Embryonic facial prominence (tissue), 1 donor: ENCODE results near the gene TMEM247.

Source experiments
- DNase-seq: peaks from one replicate; pipeline ENCODE4 v3.0.0-alpha.2; 2016; ENCODE audit errors: extremely low spot score

The TMEM247 gene

GRCh38 chr2:46489423-46490174 lies 10.2 kb downstream of the TMEM247 start:
- no peak for DNase-seq

DNA sequence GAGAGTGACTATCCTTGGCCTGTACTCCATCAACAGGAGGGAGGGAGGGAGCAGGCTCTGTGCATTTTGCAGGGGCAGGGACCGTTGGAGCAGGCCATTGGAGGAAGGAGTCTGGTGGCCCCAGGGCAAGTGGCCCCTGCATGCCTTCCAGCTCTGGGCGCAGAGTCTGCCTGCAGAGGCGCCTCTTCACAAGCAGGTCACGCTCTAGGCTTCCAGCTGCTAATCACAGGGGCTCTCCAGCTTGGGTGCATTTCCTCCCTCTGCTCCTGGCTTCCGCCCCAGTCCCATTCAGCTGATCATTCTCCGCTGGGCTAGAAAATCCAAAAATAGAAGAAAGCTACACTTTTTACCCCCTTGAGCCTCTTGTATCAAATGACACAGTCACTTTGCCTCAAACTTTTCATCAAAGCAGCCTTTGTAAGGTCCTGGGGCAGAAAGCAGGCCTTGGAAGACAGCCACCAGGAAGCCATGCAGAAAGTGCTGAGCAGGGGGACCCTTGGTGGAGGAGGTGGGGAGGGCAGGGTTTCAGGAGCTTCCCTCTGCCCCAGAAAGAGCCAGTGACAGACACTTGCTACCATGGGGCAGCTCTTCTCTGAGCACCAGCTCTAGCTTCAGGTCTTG lies 11.3 kb downstream of the TMEM247 start:
- DNase-seq, result no peak

- DNase-seq, result no peak
Measured at GRCh38 chr2:46492301-46492700, 12.9 kb downstream of the TMEM247 start.

- no peak for DNase-seq
Measured at GRCh38 chr2:46493241-46493970, 14.0 kb downstream of the TMEM247 start.

DNA sequence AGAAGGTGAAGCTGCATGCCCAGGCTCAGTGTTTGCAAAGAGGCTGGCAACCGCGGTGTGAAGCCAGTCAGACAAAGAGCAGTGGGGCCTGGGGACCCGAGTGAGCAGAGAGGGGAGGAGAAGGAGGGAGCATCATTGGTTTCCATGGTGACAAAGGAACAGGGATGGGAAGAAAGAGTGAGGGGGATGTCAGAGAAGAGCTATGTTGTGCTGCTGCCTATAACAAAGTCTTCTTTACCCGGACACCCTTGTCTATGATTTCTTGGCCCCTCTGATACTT lies 14.5 kb downstream of the TMEM247 start:
- no peak for DNase-seq

DNA sequence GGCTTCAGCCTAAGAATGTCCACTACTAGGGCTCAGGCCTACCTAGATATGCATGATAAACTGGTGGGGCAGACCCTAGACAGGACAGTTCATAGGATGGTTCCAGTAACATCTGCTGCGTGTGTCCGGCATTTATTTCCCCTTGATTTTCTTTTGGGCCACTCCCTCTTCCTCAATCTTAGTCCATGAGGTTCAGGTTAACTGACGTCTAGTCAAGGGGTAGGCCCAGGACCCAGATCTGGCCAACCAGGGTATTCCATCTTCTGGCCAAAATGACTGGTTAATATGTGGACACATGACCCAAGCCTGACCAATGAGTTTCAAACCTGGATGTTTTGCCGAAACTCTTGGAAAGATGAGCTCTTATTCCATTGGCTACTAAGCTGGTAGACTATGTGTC lies 15.2 kb downstream of the TMEM247 start:
- no peak for DNase-seq

- DNase-seq, result no peak
Measured at GRCh38 chr2:46495231-46496030, 16.1 kb downstream of the TMEM247 start.

DNA sequence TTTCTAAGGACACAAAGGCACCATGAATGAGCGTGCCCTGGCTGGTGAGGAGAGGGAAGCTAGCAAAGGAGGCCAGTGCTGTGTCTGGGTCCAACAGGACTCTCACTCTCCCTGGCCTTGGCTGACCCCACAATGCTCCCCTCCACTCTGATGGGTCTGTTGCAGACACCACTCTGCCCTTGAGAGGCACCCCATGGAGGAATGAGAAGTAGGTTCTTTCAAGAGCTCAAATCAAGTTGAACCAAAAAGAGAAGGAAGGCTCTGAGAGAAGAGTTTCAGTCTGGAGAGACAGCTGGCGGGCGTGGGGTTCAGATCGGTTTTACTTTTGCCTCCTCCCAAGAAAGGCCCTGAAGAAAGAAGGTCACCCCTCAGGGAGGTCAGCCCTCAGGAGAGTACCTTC lies 18.4 kb downstream of the TMEM247 start:
- DNase-seq, result no peak

- no peak for DNase-seq
Measured at GRCh38 chr2:46498681-46499080, 19.3 kb downstream of the TMEM247 start.

- no peak for DNase-seq
Measured at GRCh38 chr2:46499392-46499785, 20.0 kb downstream of the TMEM247 start.

DNA sequence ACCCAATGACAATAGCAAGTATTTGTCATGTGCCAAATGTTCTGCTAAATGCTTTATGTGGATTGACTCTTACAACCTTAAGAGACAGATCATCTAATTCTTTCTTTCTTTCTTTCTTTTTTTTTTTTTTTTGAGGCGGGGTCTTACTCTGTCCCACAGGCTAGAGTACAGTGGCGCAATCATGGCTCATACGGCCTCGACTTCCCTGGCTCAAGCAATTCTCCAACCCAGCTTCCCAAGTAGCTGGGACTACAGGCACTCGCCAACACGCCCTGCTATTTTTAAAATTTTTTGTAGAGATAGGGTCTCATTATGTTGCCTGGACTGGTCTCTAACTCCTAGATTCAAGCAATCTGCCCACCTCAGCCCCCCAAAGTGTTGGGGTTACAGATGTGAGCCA lies 21.4 kb downstream of the TMEM247 start:
- no peak for DNase-seq

GRCh38 chr2:46502291-46502885 lies 23.0 kb downstream of the TMEM247 start:
- DNase-seq, result no peak

DNA sequence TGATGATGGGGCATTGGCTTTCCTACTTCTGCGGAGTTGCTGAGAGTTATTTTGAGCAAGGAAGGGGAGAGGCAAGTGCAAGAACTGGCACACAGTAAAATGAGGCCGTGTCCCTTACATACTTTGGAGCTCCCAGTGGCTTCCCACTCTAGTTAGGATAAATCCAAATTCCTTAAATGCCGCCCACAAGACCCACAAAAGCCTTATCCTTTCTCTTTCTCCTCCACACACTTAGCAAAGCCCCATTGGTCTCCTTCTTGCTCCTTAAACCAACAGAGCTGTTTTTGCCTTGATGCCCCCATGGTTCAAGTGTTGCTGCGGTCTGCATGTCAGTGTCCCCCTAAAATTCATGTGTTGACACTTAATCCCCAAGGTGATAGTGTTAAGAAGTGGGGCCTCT lies 24.3 kb downstream of the TMEM247 start:
- DNase-seq, result no peak

GRCh38 chr2:46504221-46504620 lies 24.9 kb downstream of the TMEM247 start:
- no peak for DNase-seq

DNA sequence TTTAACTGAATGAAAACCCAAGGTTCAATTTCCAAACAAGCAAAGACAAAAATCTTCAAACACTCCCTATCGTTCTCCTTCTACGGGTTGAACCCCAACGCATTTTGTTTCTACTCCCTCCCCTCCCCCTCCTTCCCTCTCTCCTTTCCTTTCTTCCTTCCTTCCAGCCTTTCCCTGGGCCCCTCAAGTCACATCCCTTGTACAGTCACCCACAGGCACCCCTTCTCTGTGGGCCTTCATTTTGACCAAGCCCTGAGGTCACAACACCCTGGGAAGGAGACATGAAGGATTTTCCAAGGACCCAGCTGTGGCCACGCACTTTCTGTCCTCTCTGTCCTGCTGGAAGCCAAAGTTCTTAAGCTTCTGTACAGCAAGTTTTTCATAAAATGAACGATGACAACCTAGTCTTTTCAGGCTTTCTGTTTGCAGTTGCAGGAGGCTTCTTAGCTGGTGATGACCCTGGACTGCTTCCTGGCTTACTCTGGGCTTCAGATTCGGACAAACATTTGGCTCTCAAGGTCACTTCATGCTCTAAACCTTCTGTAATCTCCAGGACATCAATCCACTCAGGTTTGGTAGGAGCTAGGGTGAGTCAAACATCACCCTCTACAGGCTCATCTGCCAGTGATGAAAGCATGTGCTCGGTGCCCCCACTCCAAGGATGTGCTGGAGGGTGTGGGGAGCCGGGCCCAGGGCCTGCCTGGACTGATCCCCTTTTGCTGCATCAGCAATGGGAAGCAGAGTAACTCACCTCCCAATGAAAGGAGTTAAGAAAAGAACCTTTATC lies 25.5 kb downstream of the TMEM247 start:
- no peak for DNase-seq

DNA sequence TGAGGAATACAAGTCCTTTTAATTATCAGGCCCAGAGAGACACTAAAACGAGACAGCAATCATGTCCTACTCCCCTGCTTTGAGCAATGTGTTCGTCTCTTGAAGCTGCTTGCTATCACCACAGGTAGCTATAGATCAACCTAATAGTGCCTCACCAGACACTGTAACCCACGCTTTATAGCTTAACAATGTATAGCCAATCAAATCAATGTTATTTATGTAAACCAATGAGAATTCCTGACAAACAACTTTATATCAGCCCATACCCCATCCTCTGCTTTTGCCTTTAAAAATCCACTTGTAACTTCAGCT lies 26.1 kb downstream of the TMEM247 start:
- DNase-seq, result no peak

DNA sequence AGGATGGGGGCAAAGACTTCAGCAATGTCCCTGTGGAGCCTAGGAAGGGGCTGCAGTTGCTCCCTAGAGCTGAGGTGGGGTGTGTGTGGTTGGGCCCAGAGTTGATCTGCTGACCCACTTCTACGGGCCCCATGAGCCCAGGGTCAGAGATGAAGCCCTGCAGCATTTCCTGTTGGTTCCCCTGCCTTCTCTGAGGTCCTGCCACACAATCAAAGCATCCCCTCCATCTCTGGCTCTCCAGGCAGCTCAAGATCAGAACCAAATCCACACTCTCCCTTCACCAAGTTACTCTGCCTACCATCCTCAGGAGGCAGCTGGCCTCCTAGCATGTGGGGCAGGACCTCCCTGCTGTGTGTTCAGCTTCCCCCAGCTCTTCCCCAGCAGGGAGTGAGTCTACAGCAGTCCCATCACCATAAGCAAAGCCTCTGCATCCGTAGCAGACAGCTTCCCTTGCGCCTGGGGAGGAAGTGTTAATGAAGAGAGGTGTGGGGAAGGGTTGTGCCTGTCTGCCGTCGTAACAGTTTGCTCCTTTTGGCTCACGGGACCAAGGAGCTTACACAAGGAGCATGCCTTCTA lies 26.9 kb downstream of the TMEM247 start:
- no peak for DNase-seq

DNA sequence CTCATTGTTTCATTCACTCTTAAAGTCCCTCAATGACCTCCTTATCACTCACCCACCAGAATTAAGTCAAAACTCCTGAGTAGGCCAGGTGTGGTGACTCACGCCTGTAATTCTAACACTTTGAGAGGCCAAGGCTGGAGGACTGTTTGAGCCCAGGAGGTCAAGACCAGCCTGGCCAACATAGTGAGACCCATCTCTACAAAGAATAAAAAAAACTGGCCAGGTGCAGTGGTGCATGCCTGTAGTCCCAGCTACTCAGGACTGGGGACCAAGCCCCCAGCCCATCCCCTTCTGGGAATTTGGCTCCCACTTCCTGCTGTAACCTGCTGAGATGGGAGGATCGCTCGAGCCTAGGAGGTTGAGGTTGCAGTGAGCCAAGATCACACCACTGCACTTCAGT lies 28.9 kb downstream of the TMEM247 start:
- no peak for DNase-seq

- no peak for DNase-seq
Measured at GRCh38 chr2:46508759-46509158, 29.4 kb downstream of the TMEM247 start.

- no peak for DNase-seq
Measured at GRCh38 chr2:46509804-46510203, 30.4 kb downstream of the TMEM247 start.

DNA sequence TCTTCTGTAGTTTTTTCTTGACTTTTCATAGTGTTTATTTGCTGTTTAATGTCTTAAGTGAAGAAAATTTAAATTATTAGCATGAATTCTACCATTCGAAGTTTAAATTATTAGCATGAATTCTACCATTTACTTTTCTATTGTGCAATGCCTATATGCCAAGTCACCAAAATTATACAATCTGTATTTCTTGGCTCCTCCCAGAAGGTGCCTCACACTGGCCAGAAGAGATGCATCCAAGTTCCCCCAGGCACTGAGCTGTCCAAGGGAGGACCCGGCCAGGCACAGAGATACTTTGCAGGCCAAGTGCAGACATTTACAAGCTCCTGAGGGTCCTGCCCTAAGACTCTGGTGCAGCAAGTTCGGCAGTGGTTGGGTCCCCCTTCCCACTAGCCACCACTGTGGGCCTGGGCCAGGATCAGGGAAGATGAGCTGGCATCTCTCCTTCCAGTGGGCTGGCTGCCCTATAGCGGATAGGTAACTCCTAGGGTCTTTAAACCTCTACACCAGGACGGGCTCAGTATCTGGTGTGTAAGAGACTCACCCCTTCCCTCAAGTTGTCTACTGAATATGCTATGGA lies 31.3 kb downstream of the TMEM247 start:
- DNase-seq, result no peak
